ENCODE measurements around the gene HSP90AB1. TPM values are rescaled to one million over a fixed set of nuclear protein-coding genes. Genes with fewer than 3 reads are reported as not detected.

Gene HSP90AB1
- total RNA-seq, 1 experiment from 2014 or later, result 1,280 TPM

- peak within 1 kb of the TSS; percentile 100 for H3K4me2 ChIP-seq (ENCODE audit: low read length)
- peak within 1 kb of the TSS; percentile 71 for H3K27ac ChIP-seq (ENCODE audit: low read length)
- CTCF ChIA-PET, result interaction anchor here (0.6 to 1.7 kb wide), 6 partner anchors 10 to 116 kb away, joined by 3 to 15 read pairs (median 6); partner anchors contain the start of gene HSP90AB1
- ATAC-seq, result peak; percentile 63
- H3K9ac ChIP-seq (ENCODE audit: low read length), result peak within 1 kb of the TSS; percentile 91
- peak within 1 kb of the TSS; percentile 73 for H2AFZ ChIP-seq (ENCODE audit: low read length)
- intact Hi-C loops (cut with micrococcal nuclease), result loop anchor here (1.0 kb wide), 1 partner anchor 85 kb away; no protein-coding TSS in a partner anchor
- H3K9me3 ChIP-seq (ENCODE audit: low read length), result no peaks in the 10 kb centered on the region
- peak; percentile 72 for DNase-seq
- TF ChIP-seq EZH2 (IDR thresholded peaks at IDR 0.05; ENCODE audit: low read length, unreplicated experiment), result no peak
- TF ChIP-seq, protein P1, sequence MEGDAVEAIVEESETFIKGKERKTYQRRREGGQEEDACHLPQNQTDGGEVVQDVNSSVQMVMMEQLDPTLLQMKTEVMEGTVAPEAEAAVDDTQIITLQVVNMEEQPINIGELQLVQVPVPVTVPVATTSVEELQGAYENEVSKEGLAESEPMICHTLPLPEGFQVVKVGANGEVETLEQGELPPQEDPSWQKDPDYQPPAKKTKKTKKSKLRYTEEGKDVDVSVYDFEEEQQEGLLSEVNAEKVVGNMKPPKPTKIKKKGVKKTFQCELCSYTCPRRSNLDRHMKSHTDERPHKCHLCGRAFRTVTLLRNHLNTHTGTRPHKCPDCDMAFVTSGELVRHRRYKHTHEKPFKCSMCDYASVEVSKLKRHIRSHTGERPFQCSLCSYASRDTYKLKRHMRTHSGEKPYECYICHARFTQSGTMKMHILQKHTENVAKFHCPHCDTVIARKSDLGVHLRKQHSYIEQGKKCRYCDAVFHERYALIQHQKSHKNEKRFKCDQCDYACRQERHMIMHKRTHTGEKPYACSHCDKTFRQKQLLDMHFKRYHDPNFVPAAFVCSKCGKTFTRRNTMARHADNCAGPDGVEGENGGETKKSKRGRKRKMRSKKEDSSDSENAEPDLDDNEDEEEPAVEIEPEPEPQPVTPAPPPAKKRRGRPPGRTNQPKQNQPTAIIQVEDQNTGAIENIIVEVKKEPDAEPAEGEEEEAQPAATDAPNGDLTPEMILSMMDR (conservative IDR thresholded peaks at IDR 0.05; ENCODE audit: low read depth, low read length), result peak; percentile 62
- TF ChIP-seq EZH2phosphoT487 (IDR thresholded peaks at IDR 0.05; ENCODE audit: borderline replicate concordance, low read length), result no peak
- H3K36me3 ChIP-seq (ENCODE audit: low read depth, low read length), result peaks cover 24% of the 10 kb centered on the region
- peaks cover 17% of the 10 kb centered on the region for H3K4me1 ChIP-seq (ENCODE audit: insufficient read depth, low read length)
- POLR2A ChIA-PET (ENCODE audit: unreplicated experiment), result interaction anchor here (0.6 to 1.3 kb wide), 4 partner anchors 10 to 145 kb away, joined by 4 to 10 read pairs (median 5); partner anchors contain the start of gene HSP90AB1
- BruUV-seq (replicated peaks), result no TSS peak
- peaks cover 27% of the 10 kb centered on the region for H3F3A ChIP-seq (ENCODE audit: low read length, unreplicated experiment)
- H3K9me2 ChIP-seq (replicated peaks; ENCODE audit: low read length), result no peaks in the 10 kb centered on the region
- peaks cover 37% of the 10 kb centered on the region for H4K20me1 ChIP-seq (ENCODE audit: low read length)
- H3K79me2 ChIP-seq (ENCODE audit: low read length), result peaks cover 23% of the 10 kb centered on the region
- peak within 1 kb of the TSS; percentile 81 for H3K4me3 ChIP-seq (ENCODE audit: low read length)
- H3K27me3 ChIP-seq (ENCODE audit: low read length), result no peaks in the 10 kb centered on the region
These were observed 10.3 kb downstream of the HSP90AB1 start, which contains the start of gene SLC35B2 for GRCh38 chr6:44257025-44257752. Gene SLC35B2 (minus strand): TSS chr6:44257528. CDS start chr6:44257410, 118 bp downstream.

GRCh38 chr6:44257753-44258324 is 10.9 kb downstream of the HSP90AB1 start:
- Histone ChIP-seq H3K9ac (ENCODE audit: low read length) (peak overlapping the region; percentile 91; the same call in 1 of the 2 replicates), H4K20me1 (ENCODE audit: low read length) (peaks cover 31% of the 10 kb centered on the region), H3K9me3 (ENCODE audit: low read length) (no peaks in the 10 kb centered on the region), H3K4me1 (ENCODE audit: insufficient read depth, low read length) (peaks cover 21% of the 10 kb centered on the region), H2AFZ (ENCODE audit: low read length) (peak overlapping the region; percentile 60; the same call in 1 of the 2 replicates), H3K9me2 (replicated peaks; ENCODE audit: low read length) (no peaks in the 10 kb centered on the region), H3K36me3 (ENCODE audit: low read depth, low read length) (peaks cover 19% of the 10 kb centered on the region), H3K4me3 (ENCODE audit: low read length) (peak overlapping the region; percentile 81), H3K27ac (ENCODE audit: low read length) (no peak overlapping the region), H3F3A (ENCODE audit: low read length, unreplicated experiment) (peaks cover 27% of the 10 kb centered on the region), H3K79me2 (ENCODE audit: low read length) (peaks cover 23% of the 10 kb centered on the region), H3K4me2 (ENCODE audit: low read length) (peak overlapping the region; percentile 100), H3K27me3 (ENCODE audit: low read length) (no peaks in the 10 kb centered on the region)
- ChIA-PET POLR2A (ENCODE audit: unreplicated experiment) (no interaction called here), CTCF (interaction anchor here (1.7 kb wide), 1 partner anchor 36 kb away, joined by 15 read pairs; no protein-coding TSS in a partner anchor)
- no TSS peak for BruUV-seq (replicated peaks)
- intact Hi-C loops (cut with micrococcal nuclease), result loop anchor here (1.0 kb wide), 1 partner anchor 86 kb away; no protein-coding TSS in a partner anchor
- no peak for DNase-seq
- ATAC-seq, result no peak
- TF ChIP-seq EZH2phosphoT487 (IDR thresholded peaks at IDR 0.05; ENCODE audit: borderline replicate concordance, low read length), result no peak
- TF ChIP-seq, protein P1 (conservative IDR thresholded peaks at IDR 0.05; ENCODE audit: low read depth, low read length), result 0 out of 2 replicates have a peak, but pooled peaks have one; percentile 18

Data from PC-3 (cell line).